OCI-LY7 (cell line): ENCODE measurements around the gene TRIM73. TPM values are rescaled to one million over a fixed set of nuclear protein-coding genes. Genes with fewer than 3 reads are reported as not detected.
"Not testable (repeated sequence)": the region's sequence is repeated elsewhere in the genome, so short reads cannot be mapped to it uniquely, and the experiment has no call there.

Experiments used
- BruUV-seq: library from RNA; stranded (reverse); fragments of 400-500 nt; replicated peaks from 2 replicates; lab custom pipeline; 2021; lab: Mats Ljungman, UMichigan
- CTCF ChIA-PET: fragments of 300-600 bp; sonication (Branson Sonifier 250); formaldehyde crosslinking; loops from one replicate; lab custom pipeline; 2022; ENCODE audit warnings: antibody characterized with exemption; ENCODE audit not compliant: unreplicated experiment; lab: Charles Lee
- POLR2A ChIA-PET: fragments of 300-600 bp; sonication (Branson Sonifier 250); formaldehyde crosslinking; loops from one replicate; lab custom pipeline; 2022; ENCODE audit warnings: antibody characterized with exemption; lab: Charles Lee
- DNase-seq: peaks from one replicate; pipeline ENCODE4 v3.0.0-alpha.2; 2015; ENCODE audit warnings: low spot score
- H2AFZ ChIP-seq: fragments of 200-600 bp; sonication (generic), shearing (Covaris generic); 2 replicates; pipeline ENCODE4 v1.6.1; 2014; ENCODE audit warnings: mild to moderate bottlenecking, antibody characterized with exemption, low read length, moderate library complexity
- H3K27ac ChIP-seq: fragments of 200-600 bp; sonication (generic); 2 replicates; pipeline ENCODE4 v1.5.1; 2014; ENCODE audit warnings: mixed run types, low read depth, mild to moderate bottlenecking, moderate library complexity, low read length, inconsistent platforms; ENCODE audit not compliant: poor library complexity, severe bottlenecking
- H3K36me3 ChIP-seq: fragments of 200-600 bp; sonication (generic); 2 replicates; pipeline ENCODE4 v1.6.1; 2014; ENCODE audit warnings: mild to moderate bottlenecking, antibody characterized with exemption, low read length, moderate library complexity, mixed read lengths; ENCODE audit not compliant: insufficient read depth
- H3K4me1 ChIP-seq: fragments of 200-600 bp; sonication (generic); 2 replicates; pipeline ENCODE4 v1.5.1; 2014; ENCODE audit warnings: mild to moderate bottlenecking, low read length; ENCODE audit not compliant: insufficient read depth, poor library complexity, severe bottlenecking
- H3K4me2 ChIP-seq: fragments of 200-600 bp; sonication (generic); 2 replicates; pipeline ENCODE4 v1.6.1; 2014; ENCODE audit warnings: mild to moderate bottlenecking, low read length
- H3K4me3 ChIP-seq: fragments of 200-600 bp; sonication (generic); 2 replicates; pipeline ENCODE4 v1.5.1; 2014; ENCODE audit warnings: mild to moderate bottlenecking, low read depth, low read length; ENCODE audit not compliant: poor library complexity, severe bottlenecking
- H3K79me2 ChIP-seq: fragments of 200-600 bp; sonication (generic); 2 replicates; pipeline ENCODE4 v1.6.1; 2016; ENCODE audit warnings: low read depth, mild to moderate bottlenecking, low read length, moderate library complexity, mixed read lengths; ENCODE audit not compliant: insufficient read depth
- H3K9me2 ChIP-seq: fragments of 200-600 bp; sonication (generic); 2 replicates; pipeline ENCODE4 v1.6.1; 2016; ENCODE audit warnings: mild to moderate bottlenecking, low read length, mixed read lengths; ENCODE audit not compliant: insufficient read depth
- H3K9me3 ChIP-seq: fragments of 200-600 bp; sonication (generic); 2 replicates; pipeline ENCODE4 v1.6.1; 2014; ENCODE audit warnings: mild to moderate bottlenecking, mixed run types, low read length, mixed read lengths
- H4K20me1 ChIP-seq: fragments of 200-600 bp; sonication (generic); 2 replicates; pipeline ENCODE4 v1.6.1; 2014; ENCODE audit warnings: mild to moderate bottlenecking, antibody characterized with exemption, low read length, moderate library complexity, mixed read lengths; ENCODE audit not compliant: insufficient read depth
- intact Hi-C: fragments of 100-400 bp; cut with micrococcal nuclease; formaldehyde crosslinking; loops from one replicate; pipeline ENCODE4 v1.10.0; 2022; ENCODE audit not compliant: unreplicated experiment
- total RNA-seq, 2 experiments: library from RNA; depleted of rRNA in 1 of 2; stranded (reverse); fragments of >200 nt in 1 of 2; shearing (Covaris generic) in 1 of 2; gene quantifications; 2 replicates each; pipeline ENCODE4 v1.2.3, GENCODE V29; 2014 to 2022

TRIM73 gene
- total RNA-seq, 2 experiments from 2014 or later, result 16.0 to 22.3 TPM

GRCh38 chr7:75374144-75374518 lies 21.3 kb upstream of the TRIM73 start:
- H3K36me3 ChIP-seq, CTCF ChIA-PET, POLR2A ChIA-PET, H3K9me2 ChIP-seq, H4K20me1 ChIP-seq, H3K4me3 ChIP-seq, H2AFZ ChIP-seq, H3K4me1 ChIP-seq, intact Hi-C loops, H3K79me2 ChIP-seq, H3K27ac ChIP-seq, H3K9me3 ChIP-seq, H3K4me2 ChIP-seq, DNase-seq, BruUV-seq: not testable (repeated sequence)

GRCh38 chr7:75374519-75375317 lies 20.7 kb upstream of the TRIM73 start:
- H3K27ac ChIP-seq, H3K9me3 ChIP-seq, H2AFZ ChIP-seq, POLR2A ChIA-PET, H3K36me3 ChIP-seq, H3K79me2 ChIP-seq, H3K4me3 ChIP-seq, H3K9me2 ChIP-seq, CTCF ChIA-PET, H3K4me1 ChIP-seq, H3K4me2 ChIP-seq, DNase-seq, H4K20me1 ChIP-seq, intact Hi-C loops, BruUV-seq: not testable (repeated sequence)

- H3K79me2 ChIP-seq, H4K20me1 ChIP-seq, H3K36me3 ChIP-seq, H3K27ac ChIP-seq, H3K4me3 ChIP-seq, POLR2A ChIA-PET, CTCF ChIA-PET, H3K4me2 ChIP-seq, H3K9me2 ChIP-seq, H2AFZ ChIP-seq, H3K9me3 ChIP-seq, H3K4me1 ChIP-seq, intact Hi-C loops, DNase-seq: not testable (repeated sequence)
- BruUV-seq, result TSS peak; percentile 39
These were observed 2.2 kb upstream of the TRIM73 start for GRCh38 chr7:75393194-75393593.

GRCh38 chr7:75397865-75398264 lies 2.4 kb downstream of the TRIM73 start:
- H3K4me2 ChIP-seq, H3K27ac ChIP-seq, BruUV-seq, H3K4me1 ChIP-seq, H3K79me2 ChIP-seq, intact Hi-C loops, H2AFZ ChIP-seq, H4K20me1 ChIP-seq, DNase-seq, CTCF ChIA-PET, H3K36me3 ChIP-seq, H3K9me2 ChIP-seq, H3K4me3 ChIP-seq, POLR2A ChIA-PET, H3K9me3 ChIP-seq: not testable (repeated sequence)

GRCh38 chr7:75398771-75399700 lies 3.6 kb downstream of the TRIM73 start:
- H3K27ac ChIP-seq, H2AFZ ChIP-seq, POLR2A ChIA-PET, H3K36me3 ChIP-seq, CTCF ChIA-PET, H3K9me2 ChIP-seq, DNase-seq, H4K20me1 ChIP-seq, H3K9me3 ChIP-seq, H3K79me2 ChIP-seq, H3K4me2 ChIP-seq, H3K4me3 ChIP-seq, H3K4me1 ChIP-seq, intact Hi-C loops, BruUV-seq: not testable (repeated sequence)

- H3K4me3 ChIP-seq, CTCF ChIA-PET, POLR2A ChIA-PET, H3K27ac ChIP-seq, intact Hi-C loops, BruUV-seq, H3K9me3 ChIP-seq, H3K4me2 ChIP-seq, H2AFZ ChIP-seq, DNase-seq, H4K20me1 ChIP-seq, H3K36me3 ChIP-seq, H3K4me1 ChIP-seq, H3K9me2 ChIP-seq, H3K79me2 ChIP-seq: not testable (repeated sequence)
These were observed 5.1 kb downstream of the TRIM73 start for GRCh38 chr7:75400575-75400974.
